A549 (cell line): ENCODE data around the gene CLEC16A.

Experiments used
- CEBPB ChIP-seq, 2 experiments: fragments of >200 bp in 1 of 2; sonication (Bioruptor Twin) in 1 of 2; formaldehyde crosslinking in 1 of 2; IDR thresholded peaks; 2 replicates each; pipeline ENCODE4 v1.6.1; 2012 to 2016
- ELK1 ChIP-seq: fragments of 150-350 bp; IDR thresholded peaks from 2 replicates; pipeline ENCODE4 v1.6.1; 2014; ENCODE audit warnings: low read depth, mild to moderate bottlenecking, low read length
- KDM5A ChIP-seq: fragments of 200-600 bp; sonication (generic); IDR thresholded peaks from 2 replicates; pipeline ENCODE4 v1.6.1; 2016; ENCODE audit warnings: antibody characterized with exemption, mild to moderate bottlenecking
- MAX ChIP-seq: IDR thresholded peaks from 2 replicates; pipeline ENCODE4 v1.6.1; 2012
- NFE2L2 ChIP-seq: fragments of 150-350 bp; conservative IDR thresholded peaks from 2 replicates; pipeline ENCODE4 v1.6.1; 2014; ENCODE audit warnings: low read length
- NPAS2 ChIP-seq: fragments of 250-450 bp; sonication (Bioruptor Pico); IDR thresholded peaks from 2 replicates; pipeline ENCODE4 v1.8.0; 2022; ENCODE audit warnings: mild to moderate bottlenecking, moderate library complexity, borderline replicate concordance
- POLR2A ChIP-seq: IDR thresholded peaks from 2 replicates; pipeline ENCODE4 v1.6.1; 2012; ENCODE audit warnings: mild to moderate bottlenecking, low read length
- RCOR1 ChIP-seq: fragments of 150-350 bp; IDR thresholded peaks from 2 replicates; pipeline ENCODE4 v1.6.1; 2014; ENCODE audit warnings: antibody characterized with exemption, low read length, low read depth
- RFX5 ChIP-seq: fragments of 450-650 bp; IDR thresholded peaks from 2 replicates; pipeline ENCODE4 v1.7.1; 2014; ENCODE audit warnings: antibody characterized with exemption, mild to moderate bottlenecking, moderate library complexity
- TF ChIP-seq, protein P1 (sequence below): fragments of >200 bp; sonication (Bioruptor Twin); formaldehyde crosslinking; IDR thresholded peaks from 3 replicates; pipeline ENCODE4 v1.5.1; 2016
- TF ChIP-seq, protein P2 (sequence below): IDR thresholded peaks from 2 replicates; pipeline ENCODE4 v1.6.1; 2012; ENCODE audit warnings: low read depth, borderline replicate concordance

DNA sequence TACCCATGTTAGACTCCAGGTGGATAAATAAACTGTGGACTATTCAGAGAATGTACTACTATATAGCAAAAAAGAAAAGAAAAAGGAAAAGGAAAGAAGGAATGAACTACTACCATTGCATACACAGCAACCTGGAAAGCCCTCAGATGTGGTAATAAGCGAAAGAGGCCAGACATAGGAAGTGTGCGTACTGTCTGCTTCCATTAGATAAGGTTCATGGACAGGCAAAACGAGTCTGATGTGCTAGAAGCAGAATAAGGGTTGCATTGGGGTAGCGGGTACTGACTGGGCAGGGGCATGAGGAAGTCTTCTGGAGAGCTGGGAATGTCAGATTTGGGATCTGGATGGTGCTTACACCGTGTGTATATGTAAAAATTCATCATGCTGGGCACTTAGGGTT, 21.8 kb downstream of the CLEC16A start:
- TF ChIP-seq, protein P1, sequence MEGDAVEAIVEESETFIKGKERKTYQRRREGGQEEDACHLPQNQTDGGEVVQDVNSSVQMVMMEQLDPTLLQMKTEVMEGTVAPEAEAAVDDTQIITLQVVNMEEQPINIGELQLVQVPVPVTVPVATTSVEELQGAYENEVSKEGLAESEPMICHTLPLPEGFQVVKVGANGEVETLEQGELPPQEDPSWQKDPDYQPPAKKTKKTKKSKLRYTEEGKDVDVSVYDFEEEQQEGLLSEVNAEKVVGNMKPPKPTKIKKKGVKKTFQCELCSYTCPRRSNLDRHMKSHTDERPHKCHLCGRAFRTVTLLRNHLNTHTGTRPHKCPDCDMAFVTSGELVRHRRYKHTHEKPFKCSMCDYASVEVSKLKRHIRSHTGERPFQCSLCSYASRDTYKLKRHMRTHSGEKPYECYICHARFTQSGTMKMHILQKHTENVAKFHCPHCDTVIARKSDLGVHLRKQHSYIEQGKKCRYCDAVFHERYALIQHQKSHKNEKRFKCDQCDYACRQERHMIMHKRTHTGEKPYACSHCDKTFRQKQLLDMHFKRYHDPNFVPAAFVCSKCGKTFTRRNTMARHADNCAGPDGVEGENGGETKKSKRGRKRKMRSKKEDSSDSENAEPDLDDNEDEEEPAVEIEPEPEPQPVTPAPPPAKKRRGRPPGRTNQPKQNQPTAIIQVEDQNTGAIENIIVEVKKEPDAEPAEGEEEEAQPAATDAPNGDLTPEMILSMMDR = no peak
- TF ChIP-seq POLR2A (no peak), MAX (no peak), NPAS2 (CRISPR knock-in tag) (no peak), ELK1 (no peak), CEBPB (IDR thresholded peaks at IDR 0.05) (no peak), KDM5A (no peak), NFE2L2 (no peak), RFX5 (no peak), RCOR1 (no peak)
- TF ChIP-seq, protein P2, sequence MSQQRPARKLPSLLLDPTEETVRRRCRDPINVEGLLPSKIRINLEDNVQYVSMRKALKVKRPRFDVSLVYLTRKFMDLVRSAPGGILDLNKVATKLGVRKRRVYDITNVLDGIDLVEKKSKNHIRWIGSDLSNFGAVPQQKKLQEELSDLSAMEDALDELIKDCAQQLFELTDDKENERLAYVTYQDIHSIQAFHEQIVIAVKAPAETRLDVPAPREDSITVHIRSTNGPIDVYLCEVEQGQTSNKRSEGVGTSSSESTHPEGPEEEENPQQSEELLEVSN = no peak
